Activated CD8-positive, alpha-beta T cell treated with anti-CD3 and anti-CD28 coated beads for 36 hours (primary cell): ENCODE results near the gene NEK5. TPM values are rescaled to one million over a fixed set of nuclear protein-coding genes. Genes with fewer than 3 reads are reported as not detected.

Experiments
- ATAC-seq: fragments of 200-7000 bp; cut with Tn5 transposase; one replicate; pipeline ENCODE4 v1.10.0; 2021; ENCODE audit warnings: mild to moderate bottlenecking, moderate library complexity
- CTCF ChIA-PET: fragments of 350-600 bp; sonication (Branson Sonifier 250); formaldehyde crosslinking; loops from one replicate; lab custom pipeline; 2021; ENCODE audit warnings: antibody characterized with exemption; lab: Charles Lee
- POLR2A ChIA-PET: fragments of 350-600 bp; sonication (Branson Sonifier 250); formaldehyde crosslinking; loops from one replicate; lab custom pipeline; 2021; ENCODE audit warnings: antibody characterized with exemption; lab: Charles Lee
- DNase-seq: peaks from one replicate; pipeline ENCODE4 v3.0.0-alpha.2; 2020
- H3K27ac Mint-ChIP-seq: one replicate; pipeline ENCODE4 v1.8.0; 2021; ENCODE audit warnings: mild to moderate bottlenecking, mixed read lengths
- H3K27me3 Mint-ChIP-seq: one replicate; pipeline ENCODE4 v1.8.0; 2021; ENCODE audit warnings: mixed read lengths
- H3K36me3 Mint-ChIP-seq: one replicate; pipeline ENCODE4 v1.8.0; 2021; ENCODE audit warnings: low read depth, mixed read lengths
- H3K4me1 Mint-ChIP-seq: one replicate; pipeline ENCODE4 v1.8.0; 2021; ENCODE audit warnings: low read depth, mixed read lengths
- H3K4me3 Mint-ChIP-seq: one replicate; pipeline ENCODE4 v1.8.0; 2021; ENCODE audit warnings: mild to moderate bottlenecking, moderate library complexity, mixed read lengths
- H3K9me3 Mint-ChIP-seq: one replicate; pipeline ENCODE4 v1.8.0; 2021; ENCODE audit warnings: mixed read lengths
- CTCF ChIP-seq: fragments of 200-600 bp; IDR thresholded peaks from one replicate; pipeline ENCODE4 v1.8.0; 2022; ENCODE audit warnings: antibody characterized with exemption, mild to moderate bottlenecking
- intact Hi-C: fragments of 100-400 bp; cut with micrococcal nuclease; formaldehyde crosslinking; loops from one replicate; pipeline ENCODE4 v1.10.0; 2022
- total RNA-seq, 2 experiments: library from RNA; stranded (reverse); gene quantifications; one replicate each; pipeline ENCODE4 v1.2.3, GENCODE V29; 2021

Gene NEK5
- total RNA-seq, 2 experiments from 2014 or later, result 0.11 to 0.16 TPM

- no peaks in the 10 kb centered on the region for H3K9me3 Mint-ChIP-seq
- no peak overlapping the region for H3K4me3 Mint-ChIP-seq
- ChIA-PET CTCF (no interaction called here), POLR2A (no interaction called here)
- TF ChIP-seq CTCF, result no peak
- H3K36me3 Mint-ChIP-seq, result no peaks in the 10 kb centered on the region
- no peaks in the 10 kb centered on the region for H3K27me3 Mint-ChIP-seq
- no peak overlapping the region for H3K27ac Mint-ChIP-seq
- ATAC-seq (no peak), DNase-seq (no peak)
- intact Hi-C loops, result no loop called here
- H3K4me1 Mint-ChIP-seq, result no peaks in the 10 kb centered on the region
Measured at GRCh38 chr13:52097197-52097596, 31.7 kb downstream of the NEK5 start.

- DNase-seq (no peak), ATAC-seq (no peak)
- Mint-ChIP-seq H3K4me3 (no peak overlapping the region), H3K27ac (no peak overlapping the region), H3K9me3 (no peaks in the 10 kb centered on the region), H3K4me1 (no peaks in the 10 kb centered on the region), H3K36me3 (no peaks in the 10 kb centered on the region), H3K27me3 (no peaks in the 10 kb centered on the region)
- intact Hi-C loops, result no loop called here
- ChIA-PET CTCF (no interaction called here), POLR2A (no interaction called here)
- TF ChIP-seq CTCF, result no peak
Measured at GRCh38 chr13:52096748-52097147, 32.1 kb downstream of the NEK5 start.

- ChIA-PET CTCF (no interaction called here), POLR2A (no interaction called here)
- no peak for TF ChIP-seq CTCF
- no peak for DNase-seq
- Mint-ChIP-seq H3K27me3 (no peaks in the 10 kb centered on the region), H3K4me1 (no peaks in the 10 kb centered on the region), H3K4me3 (no peak overlapping the region), H3K9me3 (no peaks in the 10 kb centered on the region), H3K36me3 (no peaks in the 10 kb centered on the region), H3K27ac (no peak overlapping the region)
- ATAC-seq, result no peak
- intact Hi-C loops, result no loop called here
Measured at GRCh38 chr13:52096062-52096461, 32.8 kb downstream of the NEK5 start.

GRCh38 chr13:52092087-52092486 is 36.8 kb downstream of the NEK5 start:
- intact Hi-C loops, result no loop called here
- H3K27me3 Mint-ChIP-seq, result no peaks in the 10 kb centered on the region

GRCh38 chr13:52091473-52091872 is 37.4 kb downstream of the NEK5 start:
- CTCF ChIA-PET, result no interaction called here

More at GRCh38 chr13:52092087-52092486, 36.8 kb downstream of the NEK5 start:
- H3K9me3 Mint-ChIP-seq, result no peaks in the 10 kb centered on the region
- H3K27ac Mint-ChIP-seq, result no peak overlapping the region
- ChIA-PET CTCF (no interaction called here), POLR2A (no interaction called here)
- no peak for DNase-seq
- ATAC-seq, result no peak
- TF ChIP-seq CTCF, result no peak
- no peak overlapping the region for H3K4me3 Mint-ChIP-seq
- H3K36me3 Mint-ChIP-seq, result no peaks in the 10 kb centered on the region
- H3K4me1 Mint-ChIP-seq, result no peaks in the 10 kb centered on the region

More at GRCh38 chr13:52091473-52091872, 37.4 kb downstream of the NEK5 start:
- TF ChIP-seq CTCF, result no peak
- H3K27ac Mint-ChIP-seq, result no peak overlapping the region
- POLR2A ChIA-PET, result no interaction called here
- ATAC-seq, result no peak
- no peaks in the 10 kb centered on the region for H3K36me3 Mint-ChIP-seq
- no peak overlapping the region for H3K4me3 Mint-ChIP-seq
- no peaks in the 10 kb centered on the region for H3K4me1 Mint-ChIP-seq
- H3K27me3 Mint-ChIP-seq, result no peaks in the 10 kb centered on the region
- no peaks in the 10 kb centered on the region for H3K9me3 Mint-ChIP-seq
- no peak for DNase-seq
- intact Hi-C loops, result no loop called here
